HG03521 (cell line): ENCODE results near the gene CCDC66.

Experiments used
- ATAC-seq: cut with Tn5 transposase; IDR thresholded peaks from one replicate; pipeline ENCODE4 v1.9.1; 2021; ENCODE audit warnings: mild to moderate bottlenecking, moderate library complexity; ENCODE audit not compliant: unreplicated experiment

The CCDC66 gene

GRCh38 chr3:56620371-56620770 lies 63.4 kb downstream of the CCDC66 start:
- ATAC-seq: no peak

GRCh38 chr3:56621681-56622080 lies 64.7 kb downstream of the CCDC66 start:
- no peak for ATAC-seq

GRCh38 chr3:56622381-56622780 lies 65.4 kb downstream of the CCDC66 start:
- no peak for ATAC-seq

- ATAC-seq: no peak
Observed at GRCh38 chr3:56624725-56625124, 67.8 kb downstream of the CCDC66 start.

GRCh38 chr3:56629047-56629446 lies 72.1 kb downstream of the CCDC66 start:
- no peak for ATAC-seq

GRCh38 chr3:56629451-56629850 lies 72.5 kb downstream of the CCDC66 start:
- ATAC-seq: no peak

GRCh38 chr3:56630966-56631365 lies 74.0 kb downstream of the CCDC66 start:
- ATAC-seq: no peak

- ATAC-seq: no peak
Observed at GRCh38 chr3:56633181-56633580, 76.2 kb downstream of the CCDC66 start.

GRCh38 chr3:56633602-56634535 lies 76.9 kb downstream of the CCDC66 start:
- no peak for ATAC-seq

GRCh38 chr3:56645407-56645806 lies 88.4 kb downstream of the CCDC66 start:
- no peak for ATAC-seq

- no peak for ATAC-seq
Observed at GRCh38 chr3:56654460-56654859, 97.5 kb downstream of the CCDC66 start.

- ATAC-seq: no peak
Observed at GRCh38 chr3:56655709-56656108, 98.7 kb downstream of the CCDC66 start.

- ATAC-seq: no peak
Observed at GRCh38 chr3:56664823-56665222, 107.8 kb downstream of the CCDC66 start.

- no peak for ATAC-seq
Observed at GRCh38 chr3:56667973-56668579, 111.1 kb downstream of the CCDC66 start.
